HepG2 (cell line): Measurements from ENCODE around the gene FGF19. TPM values are rescaled to one million over a fixed set of nuclear protein-coding genes. Genes with fewer than 3 reads are reported as not detected.

Experiments used
- ATAC-seq: fragments of 200-7000 bp; cut with Tn5 transposase; 3 replicates; pipeline ENCODE4 v1.9.1; 2020; ENCODE audit warnings: mild to moderate bottlenecking, moderate library complexity
- BruUV-seq: library from RNA; stranded (reverse); fragments of 400-500 nt; replicated peaks from 2 replicates; lab custom pipeline; 2021; lab: Mats Ljungman, UMichigan
- CTCF ChIA-PET: fragments of 300-600 bp; formaldehyde crosslinking; extraction: SDS; loops from one replicate; lab custom pipeline; 2021; ENCODE audit warnings: low total read pairs, inconsistent platforms, low intra/inter-chr PET ratio; lab: Yijun Ruan, JAX
- POLR2A ChIA-PET: fragments of 350-600 bp; sonication (Branson Sonifier 250); formaldehyde crosslinking; loops from one replicate; lab custom pipeline; 2020; ENCODE audit warnings: antibody characterized with exemption, inconsistent platforms; lab: Yijun Ruan, JAX
- DNase-seq: peaks from one replicate; pipeline ENCODE4 v3.0.0-alpha.2; 2015; ENCODE audit warnings: low spot score
- FAIRE-seq: peaks from 3 replicates; lab custom pipeline; 2011; peaks lifted over from hg19 to GRCh38; lab: Jason Lieb, UNC
- H2AFZ ChIP-seq: one replicate; pipeline ENCODE4 v1.6.1; 2011; ENCODE audit warnings: low read length, inconsistent platforms
- H3K27ac ChIP-seq: fragments of 300-600 bp; 3 replicates; pipeline ENCODE4 v1.8.0; 2011; ENCODE audit warnings: mixed run types, mild to moderate bottlenecking, mixed read lengths, low read length, inconsistent platforms; ENCODE audit not compliant: insufficient read depth; ENCODE audit errors: extremely low read length
- H3K27me3 ChIP-seq, 2 experiments: fragments of 200-600 bp in 1 of 2; 2 replicates in 1 of 2; 3 replicates in 1 of 2; pipeline versions ENCODE4 v1.6.0 to v1.8.0; 2011; ENCODE audit warnings: low read length in 2 of 2, mild to moderate bottlenecking in 2 of 2, moderate library complexity in 2 of 2, inconsistent platforms in 1 of 2; ENCODE audit not compliant: insufficient read depth in 2 of 2, control insufficient read depth in 1 of 2
- H3K36me3 ChIP-seq, 2 experiments: fragments of 200-600 bp in 1 of 2; replicated peaks in 1 of 2; 2 replicates in 1 of 2; 3 replicates in 1 of 2; pipeline versions ENCODE4 v1.5.1 to v1.8.0; 2011; ENCODE audit warnings: low read length in 2 of 2, inconsistent platforms in 1 of 2; ENCODE audit not compliant: insufficient read depth in 2 of 2, control insufficient read depth in 1 of 2
- H3K4me1 ChIP-seq: 2 replicates; pipeline ENCODE4 v1.5.1; 2012; ENCODE audit warnings: low read length, inconsistent platforms; ENCODE audit not compliant: insufficient read depth
- H3K4me2 ChIP-seq: 2 replicates; pipeline ENCODE4 v1.6.0; 2011; ENCODE audit warnings: low read depth, low read length, inconsistent platforms
- H3K4me3 ChIP-seq, 3 experiments: fragments of 200-600 bp in 1 of 3; sonication (generic), shearing (Covaris generic) in 1 of 3; replicated peaks in 1 of 3; 2 replicates each; pipeline ENCODE4 v1.5.1; 2011 to 2016; ENCODE audit warnings: low read length in 3 of 3, inconsistent platforms in 2 of 3, low read depth in 2 of 3, mild to moderate bottlenecking in 2 of 3, control low read depth in 1 of 3, mixed read lengths in 1 of 3; ENCODE audit not compliant: insufficient read depth in 1 of 3
- H3K79me2 ChIP-seq: one replicate; pipeline ENCODE4 v1.6.1; 2011; ENCODE audit warnings: low read length, inconsistent platforms; ENCODE audit not compliant: insufficient read depth
- H3K9ac ChIP-seq: 2 replicates; pipeline ENCODE4 v1.6.0; 2011; ENCODE audit warnings: mild to moderate bottlenecking, low read depth, low read length, inconsistent platforms; ENCODE audit not compliant: insufficient read depth
- H3K9me3 ChIP-seq: 2 replicates; pipeline ENCODE4 v1.5.1; 2012; ENCODE audit warnings: mild to moderate bottlenecking, low read length
- H4K20me1 ChIP-seq: 2 replicates; pipeline ENCODE4 v1.6.0; 2011; ENCODE audit warnings: inconsistent platforms, mild to moderate bottlenecking, low read length, moderate library complexity; ENCODE audit not compliant: insufficient read depth
- BRCA1 ChIP-seq: sonication (generic); formaldehyde crosslinking; IDR thresholded peaks from 2 replicates; pipeline ENCODE4 v1.4.0; 2020; ENCODE audit warnings: missing genetic modification reagents
- E2F1 ChIP-seq: sonication (generic); formaldehyde crosslinking; IDR thresholded peaks from 2 replicates; pipeline ENCODE4 v1.5.0; 2020; ENCODE audit warnings: missing genetic modification reagents
- HNF4A ChIP-seq: sonication (generic); formaldehyde crosslinking; IDR thresholded peaks from 2 replicates; pipeline ENCODE4 v1.4.0; 2020; ENCODE audit warnings: missing genetic modification reagents
- KLF12 ChIP-seq: sonication (generic); formaldehyde crosslinking; IDR thresholded peaks from 2 replicates; pipeline ENCODE4 v1.4.0; 2020; ENCODE audit warnings: missing genetic modification reagents, borderline replicate concordance
- MBD4 ChIP-seq: IDR thresholded peaks from 2 replicates; pipeline ENCODE4 v1.6.1; 2012; ENCODE audit warnings: low read length, inconsistent platforms, borderline replicate concordance
- POGK ChIP-seq: sonication (generic); formaldehyde crosslinking; conservative IDR thresholded peaks from 2 replicates; pipeline ENCODE4 v1.8.0; 2022; ENCODE audit warnings: mild to moderate bottlenecking, moderate library complexity, missing genetic modification reagents
- SALL1 ChIP-seq: sonication (generic); formaldehyde crosslinking; IDR thresholded peaks from 2 replicates; pipeline ENCODE4 v1.8.0; 2022; ENCODE audit warnings: mild to moderate bottlenecking, missing genetic modification reagents
- SAP130 ChIP-seq: IDR thresholded peaks from 2 replicates; pipeline ENCODE4 v1.6.1; 2016; ENCODE audit warnings: low read depth
- SMARCE1 ChIP-seq: fragments of 450-650 bp; IDR thresholded peaks from 2 replicates; pipeline ENCODE4 v1.6.1; 2017; ENCODE audit warnings: borderline replicate concordance
- TAF1 ChIP-seq: sonication (generic); formaldehyde crosslinking; IDR thresholded peaks from 2 replicates; pipeline ENCODE4 v1.4.0; 2020; ENCODE audit warnings: missing genetic modification reagents
- TEF ChIP-seq: sonication (generic); formaldehyde crosslinking; IDR thresholded peaks from 2 replicates; pipeline ENCODE4 v1.5.0; 2020; ENCODE audit warnings: missing genetic modification reagents
- YEATS4 ChIP-seq: sonication (generic); formaldehyde crosslinking; IDR thresholded peaks from 2 replicates; pipeline ENCODE4 v1.4.0; 2020; ENCODE audit warnings: missing genetic modification reagents, borderline replicate concordance
- ZBTB7B ChIP-seq: sonication (generic); formaldehyde crosslinking; IDR thresholded peaks from 2 replicates; pipeline ENCODE4 v1.4.0; 2020; ENCODE audit warnings: missing genetic modification reagents
- ZFAT ChIP-seq: sonication (generic); formaldehyde crosslinking; conservative IDR thresholded peaks from 2 replicates; pipeline ENCODE4 v1.8.1; 2023; ENCODE audit warnings: missing genetic modification reagents, inconsistent platforms
- ZNF234 ChIP-seq: sonication (generic); formaldehyde crosslinking; conservative IDR thresholded peaks from 2 replicates; pipeline ENCODE4 v1.5.1; 2020; ENCODE audit warnings: mild to moderate bottlenecking, missing genetic modification reagents
- ZNF383 ChIP-seq: sonication (generic); formaldehyde crosslinking; IDR thresholded peaks from 2 replicates; pipeline ENCODE4 v1.4.0; 2020; ENCODE audit warnings: missing genetic modification reagents, mild to moderate bottlenecking, borderline replicate concordance
- ZNF775 ChIP-seq: sonication (generic); formaldehyde crosslinking; IDR thresholded peaks from 2 replicates; pipeline ENCODE4 v1.4.0; 2020; ENCODE audit warnings: missing genetic modification reagents, mild to moderate bottlenecking, moderate library complexity, borderline replicate concordance
- WGBS: methylation state at CpG from one replicate; pipeline ENCODE4 v1.1.6; 2017; ENCODE audit warnings: low lambda C conversion rate; 5-methylcytosine and 5-hydroxymethylcytosine counted together
- in situ Hi-C: cut with HindIII; loops from 2 replicates; pipeline ENCODE4 v1.10.0; 2017; ENCODE audit warnings: low pct_unique_long_range_greater_than_20kb; ENCODE audit not compliant: extremely low pct_ligation_motif_present
- intact Hi-C: fragments of 100-400 bp; cut with micrococcal nuclease; formaldehyde crosslinking; loops from one replicate; pipeline ENCODE4 v1.10.0; 2022; ENCODE audit not compliant: unreplicated experiment
- polyA plus RNA-seq, 8 experiments: library from polyadenylated mRNA; depleted of rRNA in 3 of 8; stranded (reverse) in 7 of 8; unstranded in 1 of 8; fragments of >200 nt; fragmentation: Illumina TruSeq in 4 of 8; extraction: Trizol in 4 of 8; gene quantifications; 2 replicates each; pipeline versions ENCODE4 v1.2.1 to v1.2.3, GENCODE V29; 2011 to 2016; ENCODE audit warnings: low read depth in 4 of 8, missing spikeins in 1 of 8, mixed read lengths in 1 of 8; ENCODE audit not compliant: insufficient read depth in 1 of 8
- total RNA-seq, 5 experiments: library from RNA; depleted of rRNA; stranded (reverse); fragments of >200 nt; fragmentation: Illumina TruSeq; extraction: Trizol; gene quantifications; 2 replicates each; pipeline ENCODE4 v1.2.3, GENCODE V29; 2016; ENCODE audit warnings: low read depth in 1 of 5

The FGF19 gene
- total and polyA plus RNA-seq, 2 of the 13 experiments (the other 11 are each of a cell fraction or from before 2014, with no cell fraction given): 0.07 TPM; not detected in 1

- TSS peak; percentile 50 for BruUV-seq
- Histone ChIP-seq H3K9me3 (no peaks in the 10 kb centered on the region), H3K4me3 (peak overlapping the region in 1 of 3 experiments; percentile 48; a peak in 2 of 6 replicates), H2AFZ (no peak overlapping the region), H3K36me3 (peaks cover 9 to 37% of the 10 kb centered on the region in 2 experiments), H3K27me3 (no peaks in the 10 kb centered on the region), H3K9ac (peak overlapping the region; percentile 69), H3K4me2 (peak overlapping the region; percentile 67), H3K27ac (peak overlapping the region; percentile 88), H3K4me1 (peaks cover 69% of the 10 kb centered on the region), H3K79me2 (no peaks in the 10 kb centered on the region), H4K20me1 (peaks cover 11% of the 10 kb centered on the region; the same call in 1 of the 2 replicates)
- in situ Hi-C loops: loop anchor here (5.0 kb wide), 1 partner anchor 533 kb away; no protein-coding TSS in a partner anchor
- intact Hi-C loops: loop anchor here (1.0 kb wide), 1 partner anchor 15 kb away; no protein-coding TSS in a partner anchor
- ATAC-seq: peak; percentile 58
- under 1% methylated on average over 13 of the region's 27 CpGs for WGBS
- CTCF ChIA-PET: no interaction called here
- FAIRE-seq: peak; percentile 95
- DNase-seq: peak; percentile 94
- POLR2A ChIA-PET: interaction anchor here (0.8 to 6.1 kb wide), 8 partner anchors 10 to 810 kb away, joined by 3 to 128 read pairs (median 8); partner anchors contain the start of gene LTO1
- TF ChIP-seq MBD4: peak; percentile 72; the same call in 1 of the 2 replicates
- peak; percentile 71 for TF ChIP-seq POGK (CRISPR knock-in tag)
- TF ChIP-seq SAP130 (CRISPR knock-in tag): peak; percentile 79
- no peak for TF ChIP-seq E2F1 (CRISPR knock-in tag)
- TF ChIP-seq KLF12 (CRISPR knock-in tag): 0 out of 2 replicates have a peak, but pooled peaks have one; percentile 40
- peak; percentile 88 for TF ChIP-seq HNF4A (CRISPR knock-in tag)
- no peak for TF ChIP-seq SMARCE1
- peak; percentile 79 for TF ChIP-seq SALL1 (CRISPR knock-in tag)
- peak; percentile 40; the same call in 1 of the 2 replicates for TF ChIP-seq BRCA1 (CRISPR knock-in tag)
- TF ChIP-seq ZNF234 (CRISPR knock-in tag): no peak
- no peak for TF ChIP-seq ZNF775
- no peak; the same call in 1 of the 2 replicates for TF ChIP-seq ZNF383 (CRISPR knock-in tag)
- peak; percentile 40; the same call in 1 of the 2 replicates for TF ChIP-seq YEATS4 (CRISPR knock-in tag)
- no peak for TF ChIP-seq ZFAT
- TF ChIP-seq ZBTB7B (CRISPR knock-in tag): peak; percentile 83
- TF ChIP-seq TAF1: peak; percentile 19; the same call in 1 of the 2 replicates
- no peak for TF ChIP-seq TEF (CRISPR knock-in tag)
Observed at GRCh38 chr11:69654660-69655478, 49.0 kb downstream of the FGF19 start.
